Activated CD4-positive, alpha-beta T cell treated with anti-CD3 and anti-CD28 coated beads, Interleukin-2, amount 10 ng/mL, durations not matched to agents 24 days and 14 days (primary cell): Measurements from ENCODE around the gene SGPP2. TPM values are rescaled to one million over a fixed set of nuclear protein-coding genes. Genes with fewer than 3 reads are reported as not detected.
"Not testable (repeated sequence)": the region's sequence is repeated elsewhere in the genome, so short reads cannot be mapped to it uniquely, and the experiment has no call there.

Source experiments
- DNase-seq: peaks from one replicate; pipeline ENCODE4 v3.0.0; 2022
- H3K27ac Mint-ChIP-seq: one replicate; pipeline ENCODE4 v1.8.0; 2022; ENCODE audit warnings: mild to moderate bottlenecking, mixed read lengths
- H3K27me3 Mint-ChIP-seq: one replicate; pipeline ENCODE4 v1.8.0; 2022; ENCODE audit warnings: mixed read lengths
- H3K36me3 Mint-ChIP-seq: one replicate; pipeline ENCODE4 v1.8.0; 2022; ENCODE audit warnings: low read depth, mild to moderate bottlenecking, mixed read lengths
- H3K4me1 Mint-ChIP-seq: one replicate; pipeline ENCODE4 v1.8.0; 2021; ENCODE audit warnings: mixed read lengths
- H3K4me3 Mint-ChIP-seq: one replicate; pipeline ENCODE4 v1.8.0; 2022; ENCODE audit warnings: mild to moderate bottlenecking, moderate library complexity, mixed read lengths
- H3K9me3 Mint-ChIP-seq: one replicate; pipeline ENCODE4 v1.8.0; 2021; ENCODE audit warnings: mixed read lengths
- intact Hi-C: fragments of 100-400 bp; cut with micrococcal nuclease; formaldehyde crosslinking; loops from one replicate; pipeline ENCODE4 v1.15.1; 2023
- total RNA-seq: library from RNA; stranded (reverse); gene quantifications from 2 replicates; pipeline ENCODE4 v1.2.3, GENCODE V29; 2022

SGPP2 gene
- total RNA-seq, 1 donor from 2014 or later: 23.0 TPM

DNA sequence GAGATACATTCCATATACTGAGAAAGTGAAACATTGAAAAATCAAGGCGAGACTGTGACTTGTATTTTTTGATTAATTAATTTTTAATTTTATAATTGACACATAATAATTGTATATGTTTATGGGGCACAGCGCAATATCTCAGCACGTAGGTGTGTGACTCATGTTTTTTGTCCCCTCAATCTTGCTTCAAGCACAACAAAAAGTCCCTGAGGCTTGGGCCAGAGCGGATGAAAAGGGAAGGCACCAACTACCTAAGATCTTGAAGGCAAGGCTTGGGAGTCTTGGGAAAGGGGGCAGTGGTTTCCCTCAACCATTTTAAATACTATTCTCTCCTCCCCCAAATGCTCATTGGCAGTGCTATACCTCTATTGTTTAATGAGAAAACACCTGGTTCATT, 9.9 kb downstream of the SGPP2 start:
- Mint-ChIP-seq H3K4me3 (no peak overlapping the region), H3K4me1 (peaks cover 11% of the 10 kb centered on the region), H3K9me3 (peaks cover 13% of the 10 kb centered on the region), H3K27ac (no peak overlapping the region), H3K36me3 (peaks cover 21% of the 10 kb centered on the region), H3K27me3 (no peaks in the 10 kb centered on the region)
- intact Hi-C loops: no loop called here
- DNase-seq: no peak

DNA sequence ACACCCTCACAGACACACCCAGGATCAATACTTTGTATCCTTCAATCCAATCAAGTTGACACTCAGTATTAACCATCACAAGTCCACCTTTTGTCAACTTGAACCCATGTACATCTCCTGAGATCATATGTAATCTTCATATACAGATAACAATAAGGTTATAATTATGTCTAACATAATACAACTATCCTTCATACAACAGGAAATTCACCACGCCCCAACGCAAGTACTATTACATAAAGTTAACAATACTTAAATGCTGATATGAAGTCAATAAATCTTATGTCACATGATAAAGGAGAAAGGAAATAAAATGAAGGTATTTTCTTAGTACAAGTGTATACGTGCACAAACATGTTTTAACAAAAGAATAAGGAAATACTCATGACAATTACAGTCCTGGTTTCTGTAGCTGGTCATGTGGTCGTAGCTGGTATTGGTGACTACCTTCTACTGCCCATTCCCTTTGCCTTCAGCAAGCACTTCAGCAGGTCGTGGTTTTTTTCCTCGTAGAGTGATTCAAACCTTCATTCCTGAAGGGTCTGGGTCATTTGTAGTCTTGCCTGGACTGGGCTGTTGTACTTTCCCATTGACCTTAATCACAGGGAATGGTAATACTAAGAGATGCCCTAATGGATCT, 11.2 kb downstream of the SGPP2 start:
- intact Hi-C loops, H3K27ac Mint-ChIP-seq, H3K4me3 Mint-ChIP-seq, H3K27me3 Mint-ChIP-seq, DNase-seq, H3K9me3 Mint-ChIP-seq: not testable (repeated sequence)
- H3K4me1 Mint-ChIP-seq: peaks cover 11% of the 10 kb centered on the region
- H3K36me3 Mint-ChIP-seq: peaks cover 11% of the 10 kb centered on the region

- peaks cover 5% of the 10 kb centered on the region for H3K9me3 Mint-ChIP-seq
- intact Hi-C loops: no loop called here
- H3K4me1 Mint-ChIP-seq: peaks cover 9% of the 10 kb centered on the region
- no peak for DNase-seq
- H3K36me3 Mint-ChIP-seq: peaks cover 8% of the 10 kb centered on the region
- H3K27ac Mint-ChIP-seq: no peak overlapping the region
- H3K4me3 Mint-ChIP-seq: no peak overlapping the region
- no peaks in the 10 kb centered on the region for H3K27me3 Mint-ChIP-seq
These were observed 11.7 kb downstream of the SGPP2 start for GRCh38 chr2:222436040-222436413.

GRCh38 chr2:222439692-222440091, 15.3 kb downstream of the SGPP2 start:
- intact Hi-C loops: no loop called here
- Mint-ChIP-seq H3K9me3 (peaks cover 5% of the 10 kb centered on the region), H3K27me3 (no peaks in the 10 kb centered on the region), H3K4me3 (no peak overlapping the region), H3K27ac (no peak overlapping the region), H3K4me1 (peaks cover 2% of the 10 kb centered on the region), H3K36me3 (peaks cover 7% of the 10 kb centered on the region)
- no peak for DNase-seq

DNA sequence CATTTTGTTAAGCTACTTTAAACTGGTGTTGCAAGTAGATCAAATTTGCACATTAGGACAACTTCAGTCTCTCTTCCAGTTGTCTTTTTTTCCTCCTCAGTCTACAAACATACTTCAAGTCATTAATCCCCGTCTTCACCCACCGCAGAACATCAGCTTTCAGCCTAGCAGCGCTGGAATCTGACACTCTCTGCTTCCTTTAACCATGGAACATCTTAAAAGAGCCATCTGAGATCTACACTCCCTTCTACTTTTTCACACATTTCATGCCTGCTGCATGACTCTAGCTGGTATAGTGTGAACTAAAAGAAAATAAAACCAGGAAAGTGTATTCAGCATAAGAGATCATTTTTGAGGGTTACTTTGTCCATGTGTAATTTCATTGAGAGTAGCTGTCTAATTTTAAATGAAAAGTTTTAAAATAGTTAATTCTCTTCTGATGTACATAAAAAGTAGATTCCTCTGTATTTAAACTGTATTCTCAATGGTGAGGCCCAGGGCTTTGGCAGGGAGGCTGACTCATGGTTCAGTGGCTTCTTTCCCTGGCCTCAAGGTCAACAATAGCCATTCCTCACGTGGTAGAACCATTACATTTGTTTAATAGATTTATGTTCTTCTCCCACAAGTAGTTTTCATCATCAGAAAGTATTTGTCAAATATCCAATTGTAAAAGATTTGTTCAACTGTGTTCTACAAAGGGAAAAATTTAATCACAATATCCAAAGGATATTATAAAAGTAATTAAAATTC, 16.5 kb downstream of the SGPP2 start:
- H3K36me3 Mint-ChIP-seq: peaks cover 4% of the 10 kb centered on the region
- intact Hi-C loops: no loop called here
- H3K27ac Mint-ChIP-seq: no peak overlapping the region
- H3K27me3 Mint-ChIP-seq: no peaks in the 10 kb centered on the region
- no peak overlapping the region for H3K4me3 Mint-ChIP-seq
- H3K9me3 Mint-ChIP-seq: peaks cover 5% of the 10 kb centered on the region
- H3K4me1 Mint-ChIP-seq: peaks cover 2% of the 10 kb centered on the region
- no peak for DNase-seq

- DNase-seq: no peak
- Mint-ChIP-seq H3K4me1 (peaks cover 3% of the 10 kb centered on the region), H3K27me3 (no peaks in the 10 kb centered on the region), H3K4me3 (no peak overlapping the region), H3K36me3 (peaks cover 2% of the 10 kb centered on the region), H3K9me3 (no peaks in the 10 kb centered on the region), H3K27ac (no peak overlapping the region)
- intact Hi-C loops: no loop called here
These were observed 18.3 kb downstream of the SGPP2 start for GRCh38 chr2:222442665-222443064.

DNA sequence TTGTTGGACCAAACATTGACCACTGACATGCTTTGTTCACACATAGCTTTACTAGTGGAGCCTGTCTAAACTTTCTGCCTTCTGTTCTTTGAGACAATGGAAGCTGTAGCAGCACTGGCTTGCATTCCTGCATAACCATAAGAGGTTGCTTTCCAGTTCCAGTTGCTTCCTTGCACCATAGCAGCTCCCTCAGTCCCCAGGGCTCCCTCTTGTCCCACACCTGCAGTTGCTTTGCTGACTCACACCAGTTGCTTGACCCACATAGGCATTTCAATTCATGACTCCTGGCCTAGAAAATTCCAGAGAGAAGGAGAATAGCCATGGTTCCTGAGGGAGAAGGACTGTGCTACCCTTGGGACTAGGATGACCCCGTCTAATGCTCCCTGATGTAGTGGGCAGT, 20.9 kb downstream of the SGPP2 start:
- H3K27ac Mint-ChIP-seq: no peak overlapping the region
- H3K36me3 Mint-ChIP-seq: peaks cover 2% of the 10 kb centered on the region
- DNase-seq: no peak
- intact Hi-C loops: no loop called here
- no peak overlapping the region for H3K4me3 Mint-ChIP-seq
- H3K27me3 Mint-ChIP-seq: no peaks in the 10 kb centered on the region
- no peaks in the 10 kb centered on the region for H3K9me3 Mint-ChIP-seq
- H3K4me1 Mint-ChIP-seq: peaks cover 3% of the 10 kb centered on the region

DNA sequence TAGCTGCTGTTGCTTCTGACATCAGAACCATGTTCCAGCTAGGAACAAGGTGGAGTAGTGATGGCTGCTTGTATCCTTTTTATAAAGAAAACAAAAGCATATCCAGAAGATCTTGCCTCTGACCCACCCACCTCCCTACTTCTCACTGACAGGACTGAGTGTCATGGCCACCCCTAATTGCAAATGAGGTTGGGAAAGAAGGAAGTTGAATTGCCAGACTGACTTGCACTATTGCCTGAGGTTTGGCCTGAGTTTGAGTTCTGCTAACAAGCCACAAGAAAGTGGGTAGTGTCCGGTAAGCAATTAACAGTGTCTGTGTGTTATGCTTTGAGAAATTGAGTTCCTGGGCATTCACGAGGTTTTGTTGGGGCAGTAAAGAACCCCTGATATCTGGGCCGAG, 22.8 kb downstream of the SGPP2 start:
- intact Hi-C loops: no loop called here
- DNase-seq: no peak

GRCh38 chr2:222448748-222449181, 24.4 kb downstream of the SGPP2 start:
- Mint-ChIP-seq H3K4me1 (peaks cover 8% of the 10 kb centered on the region), H3K4me3 (no peak overlapping the region), H3K27ac (no peak overlapping the region), H3K9me3 (no peaks in the 10 kb centered on the region), H3K27me3 (no peaks in the 10 kb centered on the region), H3K36me3 (peaks cover 2% of the 10 kb centered on the region)
- intact Hi-C loops: no loop called here
- DNase-seq: no peak

More for the DNA sequence above, 22.8 kb downstream of the SGPP2 start:
- Mint-ChIP-seq H3K36me3 (peaks cover 4% of the 10 kb centered on the region), H3K4me3 (no peak overlapping the region), H3K9me3 (no peaks in the 10 kb centered on the region), H3K4me1 (peaks cover 8% of the 10 kb centered on the region), H3K27ac (no peak overlapping the region), H3K27me3 (no peaks in the 10 kb centered on the region)

GRCh38 chr2:222450021-222450420, 25.7 kb downstream of the SGPP2 start:
- no peaks in the 10 kb centered on the region for H3K9me3 Mint-ChIP-seq
- no peaks in the 10 kb centered on the region for H3K27me3 Mint-ChIP-seq
- DNase-seq: no peak
- intact Hi-C loops: no loop called here
- H3K36me3 Mint-ChIP-seq: peaks cover 2% of the 10 kb centered on the region
- no peak overlapping the region for H3K4me3 Mint-ChIP-seq
- H3K27ac Mint-ChIP-seq: no peak overlapping the region
- peaks cover 10% of the 10 kb centered on the region for H3K4me1 Mint-ChIP-seq

- DNase-seq: no peak
- peaks cover 8% of the 10 kb centered on the region for H3K4me1 Mint-ChIP-seq
- H3K27ac Mint-ChIP-seq: no peak overlapping the region
- peaks cover 2% of the 10 kb centered on the region for H3K36me3 Mint-ChIP-seq
- intact Hi-C loops: no loop called here
- H3K4me3 Mint-ChIP-seq: no peak overlapping the region
- no peaks in the 10 kb centered on the region for H3K9me3 Mint-ChIP-seq
- no peaks in the 10 kb centered on the region for H3K27me3 Mint-ChIP-seq
These were observed 26.9 kb downstream of the SGPP2 start for GRCh38 chr2:222451224-222451674.

- intact Hi-C loops: no loop called here
- Mint-ChIP-seq H3K27me3 (no peaks in the 10 kb centered on the region), H3K4me1 (peaks cover 8% of the 10 kb centered on the region), H3K36me3 (peaks cover 2% of the 10 kb centered on the region), H3K27ac (no peak overlapping the region), H3K4me3 (no peak overlapping the region), H3K9me3 (no peaks in the 10 kb centered on the region)
- no peak for DNase-seq
These were observed 28.1 kb downstream of the SGPP2 start for GRCh38 chr2:222452422-222452950.

- intact Hi-C loops: no loop called here
- no peak for DNase-seq
- Mint-ChIP-seq H3K9me3 (no peaks in the 10 kb centered on the region), H3K36me3 (peaks cover 2% of the 10 kb centered on the region), H3K27ac (no peak overlapping the region), H3K27me3 (peaks cover 2% of the 10 kb centered on the region), H3K4me1 (peaks cover 4% of the 10 kb centered on the region), H3K4me3 (no peak overlapping the region)
These were observed 32.2 kb downstream of the SGPP2 start for GRCh38 chr2:222456479-222457077.

- no peak overlapping the region for H3K27ac Mint-ChIP-seq
- H3K4me3 Mint-ChIP-seq: no peak overlapping the region
- intact Hi-C loops: no loop called here
These were observed 35.6 kb downstream of the SGPP2 start for GRCh38 chr2:222459983-222460382.

More at GRCh38 chr2:222459983-222460382, 35.6 kb downstream of the SGPP2 start:
- H3K4me1 Mint-ChIP-seq: no peaks in the 10 kb centered on the region
- peaks cover 2% of the 10 kb centered on the region for H3K36me3 Mint-ChIP-seq
- no peaks in the 10 kb centered on the region for H3K9me3 Mint-ChIP-seq
- H3K27me3 Mint-ChIP-seq: peaks cover 2% of the 10 kb centered on the region
- DNase-seq: no peak
